Raji (cell line): Measurements from ENCODE around the gene MYH10.

Source experiments
- POLR2A ChIP-seq: IDR thresholded peaks from 2 replicates; pipeline ENCODE4 v1.6.1; 2011; ENCODE audit warnings: low read depth, low read length, control low read depth; ENCODE audit not compliant: insufficient read depth

The MYH10 gene

GRCh38 chr17:8628172-8628571 lies 2.4 kb downstream of the MYH10 start:
- TF ChIP-seq POLR2A, result no peak

GRCh38 chr17:8623591-8623990 lies 6.9 kb downstream of the MYH10 start:
- TF ChIP-seq POLR2A, result no peak

- no peak for TF ChIP-seq POLR2A
Measured at GRCh38 chr17:8622191-8622590, 8.3 kb downstream of the MYH10 start.

GRCh38 chr17:8621585-8621984 lies 8.9 kb downstream of the MYH10 start:
- TF ChIP-seq POLR2A, result no peak

- TF ChIP-seq POLR2A, result no peak
Measured at GRCh38 chr17:8619294-8619693, 11.2 kb downstream of the MYH10 start.

GRCh38 chr17:8618825-8619224 lies 11.7 kb downstream of the MYH10 start:
- no peak for TF ChIP-seq POLR2A

GRCh38 chr17:8614988-8615387 lies 15.5 kb downstream of the MYH10 start:
- no peak for TF ChIP-seq POLR2A

GRCh38 chr17:8611619-8612298 lies 18.8 kb downstream of the MYH10 start:
- no peak for TF ChIP-seq POLR2A

GRCh38 chr17:8611137-8611536 lies 19.4 kb downstream of the MYH10 start:
- no peak for TF ChIP-seq POLR2A

- TF ChIP-seq POLR2A, result no peak
Measured at GRCh38 chr17:8610558-8610957, 20.0 kb downstream of the MYH10 start.

GRCh38 chr17:8609910-8610309 lies 20.6 kb downstream of the MYH10 start:
- no peak for TF ChIP-seq POLR2A

GRCh38 chr17:8608001-8608400 lies 22.5 kb downstream of the MYH10 start:
- no peak for TF ChIP-seq POLR2A

GRCh38 chr17:8606401-8606800 lies 24.1 kb downstream of the MYH10 start:
- no peak for TF ChIP-seq POLR2A

GRCh38 chr17:8602679-8603078 lies 27.8 kb downstream of the MYH10 start:
- no peak for TF ChIP-seq POLR2A

GRCh38 chr17:8599351-8600011 lies 31.0 kb downstream of the MYH10 start:
- no peak for TF ChIP-seq POLR2A

- no peak for TF ChIP-seq POLR2A
Measured at GRCh38 chr17:8598913-8599312, 31.6 kb downstream of the MYH10 start.

- TF ChIP-seq POLR2A, result no peak
Measured at GRCh38 chr17:8593830-8594229, 36.7 kb downstream of the MYH10 start.
